Activated naive CD4-positive, alpha-beta T cell (primary cell): ENCODE measurements around the gene RBM19.

Source experiments
- DNase-seq, 4 experiments: peaks; one replicate each; lab custom pipeline; 2025; lab: John Stamatoyannopoulos, UW

Gene RBM19

GRCh38 chr12:113804961-113805600, 161.0 kb downstream of the RBM19 start:
- no peak for DNase-seq

DNA sequence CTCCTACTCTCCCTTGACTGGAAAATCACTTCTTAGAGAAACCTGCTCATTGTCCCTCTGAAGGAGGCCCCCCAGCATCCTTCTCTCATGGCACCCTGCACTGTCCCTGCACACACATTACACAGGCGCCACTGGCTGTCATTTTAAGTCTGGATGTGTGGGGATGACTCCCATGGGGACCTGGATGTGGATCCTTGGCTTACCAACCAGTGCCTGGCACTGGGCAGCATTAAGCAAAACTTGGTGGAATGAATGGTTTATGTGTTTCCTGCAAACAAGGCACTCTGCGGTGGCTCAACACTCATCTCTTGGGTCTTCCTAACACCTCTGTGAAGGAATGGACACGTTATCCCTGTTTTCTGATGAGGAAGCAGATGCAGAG, 162.4 kb downstream of the RBM19 start:
- no peak for DNase-seq

- DNase-seq: no peak
Measured at GRCh38 chr12:113802966-113803758, 163.0 kb downstream of the RBM19 start.

GRCh38 chr12:113802000-113802749, 163.9 kb downstream of the RBM19 start:
- DNase-seq: no peak

DNA sequence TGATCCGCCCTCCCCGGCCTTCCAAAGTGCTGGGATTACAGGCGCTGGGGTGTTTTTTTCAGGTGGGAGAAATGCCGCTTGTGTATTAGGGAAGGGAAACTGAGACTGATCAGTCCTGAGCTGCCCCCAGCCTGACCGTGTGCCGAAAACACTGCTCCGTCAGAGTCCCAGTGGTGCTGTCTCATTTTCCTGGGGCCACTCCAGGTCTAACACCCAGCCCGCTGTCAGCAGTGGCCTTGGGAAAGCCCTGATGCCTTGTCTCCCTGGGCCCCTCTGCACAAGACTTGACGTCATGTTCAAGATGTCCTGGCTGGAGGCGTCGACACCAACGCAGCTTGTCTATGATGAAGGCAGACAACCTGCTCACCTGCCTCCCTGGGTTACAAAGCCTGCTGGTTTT, 165.9 kb downstream of the RBM19 start:
- no peak for DNase-seq

DNA sequence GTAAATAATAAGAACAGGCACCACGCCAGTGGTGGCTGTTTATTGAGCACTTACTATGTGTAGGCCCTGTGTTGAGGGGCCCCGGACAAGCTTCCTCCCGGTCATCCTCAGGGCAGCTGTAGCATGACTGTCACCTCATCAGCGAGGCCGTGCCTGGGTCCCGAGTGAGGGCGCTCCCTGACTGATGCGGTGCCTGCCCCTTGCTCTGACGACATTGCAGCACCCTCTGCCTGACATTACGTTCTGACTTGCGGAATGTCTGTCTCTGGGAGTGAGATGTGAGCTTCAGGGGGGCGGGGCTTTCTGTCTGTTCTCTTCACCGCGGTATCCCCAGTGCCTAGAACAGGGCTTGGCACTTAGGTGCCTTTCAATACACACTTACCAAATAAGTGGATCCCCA, 167.6 kb downstream of the RBM19 start:
- DNase-seq: no peak

DNA sequence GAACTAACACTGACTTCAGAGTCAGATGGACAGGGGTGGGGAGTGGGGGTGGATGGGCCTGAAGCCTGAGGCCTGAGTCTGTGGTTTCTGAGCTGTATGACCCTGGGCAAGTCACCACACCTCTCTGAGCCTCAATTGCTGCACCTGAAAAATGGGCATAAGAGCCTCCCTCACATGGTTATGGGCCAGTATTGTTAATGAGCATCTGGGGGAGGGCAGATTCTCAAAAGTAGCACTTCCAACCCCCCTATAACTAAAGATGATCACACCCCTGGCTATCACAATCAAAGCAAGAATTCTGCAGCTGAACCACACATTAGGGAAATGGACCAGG, 168.6 kb downstream of the RBM19 start:
- no peak for DNase-seq

DNA sequence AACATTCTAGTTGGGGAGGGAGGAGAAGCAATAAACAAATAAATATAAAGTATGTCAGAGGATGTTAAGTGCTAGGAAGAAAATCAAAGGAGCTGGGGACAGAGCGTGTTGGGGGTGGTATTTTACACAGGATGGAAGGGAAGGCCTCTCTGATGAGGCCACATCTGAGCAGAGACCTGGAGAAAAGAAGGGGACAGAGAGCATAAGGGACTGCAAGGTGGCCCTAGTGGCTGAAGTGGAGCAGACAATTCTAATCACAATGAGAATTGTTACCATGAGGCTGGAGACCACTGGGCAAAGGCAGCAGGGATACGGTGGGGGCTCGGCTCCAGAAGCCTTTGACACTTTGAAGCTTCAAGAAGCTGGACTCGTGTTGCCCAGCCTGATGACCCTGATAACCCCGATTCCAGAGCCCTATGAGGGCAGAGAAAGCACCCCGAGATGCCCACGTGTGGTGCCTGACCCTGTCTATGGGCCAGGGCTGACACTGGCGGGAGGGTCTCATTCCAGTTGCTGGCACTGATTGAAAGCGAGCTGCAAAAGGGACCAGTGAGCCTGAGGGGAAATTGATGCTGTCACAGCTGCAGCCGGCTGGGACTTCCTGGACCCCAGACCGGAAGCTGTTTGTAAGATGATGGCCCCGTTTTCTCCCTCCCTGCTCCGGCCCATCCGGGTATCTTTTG, 169.1 kb downstream of the RBM19 start:
- DNase-seq: no peak

GRCh38 chr12:113796066-113796827, 169.9 kb downstream of the RBM19 start:
- DNase-seq: no peak

GRCh38 chr12:113795445-113795844, 170.7 kb downstream of the RBM19 start:
- DNase-seq: no peak

DNA sequence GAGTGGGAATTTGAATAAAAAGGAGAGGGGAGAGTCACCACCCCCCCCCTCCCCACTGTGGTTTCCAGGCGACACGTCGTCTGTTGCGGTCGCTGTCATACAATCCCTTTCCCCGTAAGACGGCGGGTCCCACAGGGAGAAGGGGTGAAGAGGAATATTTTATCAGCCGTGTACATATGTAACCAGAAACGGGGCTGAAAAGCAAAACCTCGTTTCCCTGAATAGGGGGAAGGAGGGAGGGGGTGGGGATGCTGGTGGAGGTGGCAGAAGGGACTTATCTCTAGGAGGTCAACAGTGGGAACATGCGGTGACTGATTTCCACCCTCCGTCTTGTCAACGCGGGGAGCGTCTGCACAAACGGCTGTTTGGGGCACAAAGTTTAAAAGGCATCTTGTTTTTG, 171.4 kb downstream of the RBM19 start:
- DNase-seq: no peak

- no peak for DNase-seq
Measured at GRCh38 chr12:113793250-113793649, 172.9 kb downstream of the RBM19 start.

GRCh38 chr12:113792450-113792849, 173.7 kb downstream of the RBM19 start:
- DNase-seq: no peak

DNA sequence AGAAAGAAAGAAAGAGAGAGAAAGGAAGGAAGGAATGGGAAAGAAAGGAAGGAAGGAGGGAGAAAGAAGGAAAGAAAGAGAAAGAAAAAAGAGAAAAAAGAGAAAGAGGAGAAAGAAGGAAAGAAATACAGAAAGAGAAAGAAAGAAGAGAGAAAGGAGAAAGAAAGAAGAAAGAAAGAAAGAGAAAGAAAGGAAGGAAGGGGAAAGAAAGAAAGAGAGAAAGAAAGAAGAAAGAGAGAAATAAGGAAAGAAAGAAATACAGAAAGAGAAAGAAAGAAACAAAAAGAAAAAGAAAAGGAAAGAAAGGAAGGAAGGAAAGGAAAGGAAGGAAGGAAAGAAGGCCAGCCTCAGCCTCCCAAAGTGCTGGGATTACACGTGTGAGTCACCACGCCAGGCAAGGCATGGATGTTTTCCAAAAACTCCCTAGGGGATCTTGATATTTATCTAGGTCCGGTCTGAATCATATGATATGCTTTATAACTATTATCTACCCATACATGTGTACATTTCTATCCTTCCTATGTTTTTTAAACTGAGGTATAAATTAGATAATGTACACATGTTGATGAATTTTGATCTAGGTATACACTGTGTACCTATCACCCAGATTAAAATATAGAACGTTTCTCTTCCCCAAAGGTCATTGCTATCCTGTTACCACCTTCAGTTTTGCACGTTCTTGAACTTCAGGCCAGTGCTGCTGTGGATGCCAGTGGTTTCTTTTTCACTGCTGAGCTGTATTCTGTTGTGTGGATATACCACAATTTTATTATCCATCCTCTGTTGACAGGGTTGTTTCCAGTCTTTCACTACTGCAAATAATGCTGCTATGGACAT, 177.9 kb downstream of the RBM19 start:
- DNase-seq: no peak

- no peak for DNase-seq
Measured at GRCh38 chr12:113786107-113786506, 180.0 kb downstream of the RBM19 start.

- no peak for DNase-seq
Measured at GRCh38 chr12:113783811-113784210, 182.3 kb downstream of the RBM19 start.

DNA sequence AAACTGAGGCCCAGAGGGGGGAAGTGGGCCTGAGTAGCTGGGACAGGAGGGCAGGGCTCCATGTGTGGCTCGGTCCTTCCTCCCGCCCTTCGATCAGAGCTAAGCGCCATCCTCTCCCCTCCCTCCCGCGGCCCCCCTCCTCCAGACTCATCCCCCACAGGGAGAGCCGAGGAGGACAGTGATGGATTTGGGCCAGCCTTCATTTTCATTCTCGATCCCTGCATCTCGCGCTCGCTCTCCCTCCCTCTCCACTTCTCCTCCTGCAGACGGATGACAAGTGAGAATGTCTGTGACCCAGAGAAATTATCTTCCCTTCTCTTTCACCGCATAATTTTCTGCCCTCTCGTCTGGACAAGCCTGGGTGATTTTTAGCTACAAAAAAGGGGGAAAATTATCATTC, 183.3 kb downstream of the RBM19 start:
- DNase-seq: no peak

- DNase-seq: no peak
Measured at GRCh38 chr12:113781415-113782198, 184.5 kb downstream of the RBM19 start.

DNA sequence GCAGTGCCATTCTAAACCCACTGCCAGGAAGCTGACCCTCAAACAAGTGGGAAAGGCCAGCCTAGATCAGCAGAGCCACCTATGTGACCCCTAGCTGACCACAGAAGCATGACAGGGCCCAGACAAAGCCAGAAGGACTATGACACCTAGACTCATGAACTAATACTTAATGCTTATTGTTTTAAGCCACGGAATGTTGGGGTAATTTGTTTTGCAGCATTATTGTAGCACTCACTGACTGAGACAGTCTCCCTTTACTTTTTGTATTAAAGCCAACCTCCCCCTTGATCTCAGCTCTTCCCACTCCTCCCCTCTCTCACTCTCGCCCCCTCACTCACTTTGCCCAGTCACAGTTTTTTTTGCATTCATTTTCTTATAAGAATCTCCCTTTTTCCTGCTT, 186.4 kb downstream of the RBM19 start:
- DNase-seq: no peak
